ENCODE data around the gene KIF6.

KIF6 gene

DNA sequence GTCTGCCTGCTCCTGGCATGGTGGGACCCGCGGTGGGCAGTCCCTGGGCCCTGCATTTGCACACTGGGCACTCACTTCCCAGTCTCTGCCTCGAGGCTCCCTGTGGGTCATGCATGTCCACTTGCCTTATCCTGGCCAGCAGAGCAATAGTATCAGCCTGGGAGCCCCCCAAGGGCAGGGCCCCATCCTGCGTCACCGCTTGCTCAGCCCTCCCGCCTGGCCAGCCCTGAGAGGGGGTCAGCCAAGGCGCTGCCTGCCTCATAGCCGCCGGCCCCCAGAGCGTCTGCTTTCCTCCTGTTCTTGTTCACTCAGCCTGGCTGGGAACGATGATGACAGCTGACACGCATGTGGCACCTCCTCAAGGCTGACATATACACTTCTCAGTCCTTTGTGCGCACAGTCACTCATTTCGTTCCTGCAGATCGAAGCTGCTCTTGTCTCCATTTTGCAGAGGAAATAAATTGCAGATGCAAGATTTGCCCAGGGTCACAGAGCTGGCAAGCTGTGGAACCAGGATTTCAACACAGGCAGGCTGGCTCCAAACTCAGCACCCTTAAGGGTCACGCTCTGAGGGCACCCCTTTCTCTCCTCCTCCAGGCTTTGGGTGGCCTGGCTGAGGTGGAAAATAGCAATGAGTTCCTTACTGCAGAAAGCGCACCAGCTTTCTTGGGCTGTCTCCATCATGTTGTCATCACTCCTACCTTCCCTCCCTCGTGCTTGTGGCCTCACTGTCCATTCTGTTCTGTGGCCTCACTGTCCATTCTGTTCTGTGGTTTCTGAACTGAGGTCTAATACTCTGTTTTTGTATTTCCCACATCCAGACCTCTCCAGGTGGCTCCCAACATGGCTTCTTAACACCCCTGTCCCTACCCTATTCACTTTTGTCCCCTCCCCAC, 428.2 kb downstream of the KIF6 start:
- TF ChIP-seq, protein P1, sequence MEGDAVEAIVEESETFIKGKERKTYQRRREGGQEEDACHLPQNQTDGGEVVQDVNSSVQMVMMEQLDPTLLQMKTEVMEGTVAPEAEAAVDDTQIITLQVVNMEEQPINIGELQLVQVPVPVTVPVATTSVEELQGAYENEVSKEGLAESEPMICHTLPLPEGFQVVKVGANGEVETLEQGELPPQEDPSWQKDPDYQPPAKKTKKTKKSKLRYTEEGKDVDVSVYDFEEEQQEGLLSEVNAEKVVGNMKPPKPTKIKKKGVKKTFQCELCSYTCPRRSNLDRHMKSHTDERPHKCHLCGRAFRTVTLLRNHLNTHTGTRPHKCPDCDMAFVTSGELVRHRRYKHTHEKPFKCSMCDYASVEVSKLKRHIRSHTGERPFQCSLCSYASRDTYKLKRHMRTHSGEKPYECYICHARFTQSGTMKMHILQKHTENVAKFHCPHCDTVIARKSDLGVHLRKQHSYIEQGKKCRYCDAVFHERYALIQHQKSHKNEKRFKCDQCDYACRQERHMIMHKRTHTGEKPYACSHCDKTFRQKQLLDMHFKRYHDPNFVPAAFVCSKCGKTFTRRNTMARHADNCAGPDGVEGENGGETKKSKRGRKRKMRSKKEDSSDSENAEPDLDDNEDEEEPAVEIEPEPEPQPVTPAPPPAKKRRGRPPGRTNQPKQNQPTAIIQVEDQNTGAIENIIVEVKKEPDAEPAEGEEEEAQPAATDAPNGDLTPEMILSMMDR (IDR thresholded peaks at IDR 0.05; ENCODE audit: control extremely low read depth, extremely low read depth, low read depth, missing control alignments), result no peak
- DNase-seq (ENCODE audit: extremely low spot score), result no peak
- ChIA-PET CTCF (interaction anchor here (0.8 kb wide), 1 partner anchor 131 kb away, joined by 3 read pairs; no protein-coding TSS in a partner anchor), POLR2A (no interaction called here)

DNA sequence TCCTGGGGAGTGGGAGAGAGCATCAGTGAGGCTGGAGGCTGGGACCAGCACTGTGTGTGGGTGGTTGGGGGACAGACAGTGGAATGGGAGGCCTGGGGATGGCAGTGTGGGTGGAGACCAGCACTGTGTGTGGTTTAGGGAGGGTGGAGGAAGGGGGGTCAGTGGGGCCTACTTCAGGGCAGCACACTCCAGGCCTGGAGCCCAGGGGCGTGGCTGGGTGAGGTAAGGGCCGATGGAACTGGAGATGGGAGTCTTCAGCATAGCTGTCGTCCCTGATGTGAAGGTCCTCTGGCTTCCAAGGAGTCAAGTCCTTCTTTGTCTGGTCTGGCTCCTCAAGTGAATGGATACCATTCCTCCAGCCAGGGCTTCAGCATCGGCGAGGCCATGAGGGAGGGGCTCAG, 429.6 kb downstream of the KIF6 start:
- CTCF ChIA-PET, result interaction anchor here (1.0 kb wide), 1 partner anchor 15 kb away, joined by 3 read pairs; no protein-coding TSS in a partner anchor
- POLR2A ChIA-PET, result no interaction called here

DNA sequence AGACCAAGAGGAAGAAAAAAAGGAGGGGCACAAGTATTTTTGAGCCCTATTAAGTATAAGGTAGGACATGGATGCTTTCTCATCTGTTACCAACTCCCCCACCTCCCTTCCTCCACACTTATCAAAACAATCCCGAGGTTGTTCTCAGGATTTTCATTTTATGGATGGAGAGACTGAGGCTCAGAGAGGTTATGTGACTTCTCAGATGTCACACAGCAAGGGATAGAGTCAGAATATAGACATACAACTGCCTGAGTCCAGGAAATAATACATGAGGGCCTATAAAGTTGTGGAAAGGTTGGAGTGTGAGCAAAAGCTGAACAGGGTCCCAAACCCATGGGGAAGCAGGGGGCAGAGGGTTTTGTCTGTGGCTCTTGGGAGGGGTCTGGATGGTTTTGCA, 430.3 kb downstream of the KIF6 start:
- TF ChIP-seq, protein P1 (IDR thresholded peaks at IDR 0.05; ENCODE audit: control extremely low read depth, extremely low read depth, low read depth, missing control alignments), result no peak
- CTCF ChIA-PET, result interaction anchor here (1.0 to 1.1 kb wide), 2 partner anchors 10 to 16 kb away, joined by 3 read pairs; no protein-coding TSS in a partner anchor
- DNase-seq (ENCODE audit: extremely low spot score), result no peak
- POLR2A ChIA-PET, result no interaction called here

More for the DNA sequence above, 429.6 kb downstream of the KIF6 start:
- TF ChIP-seq, protein P1 (IDR thresholded peaks at IDR 0.05; ENCODE audit: control extremely low read depth, extremely low read depth, low read depth, missing control alignments), result no peak
- DNase-seq (ENCODE audit: extremely low spot score), result no peak

DNA sequence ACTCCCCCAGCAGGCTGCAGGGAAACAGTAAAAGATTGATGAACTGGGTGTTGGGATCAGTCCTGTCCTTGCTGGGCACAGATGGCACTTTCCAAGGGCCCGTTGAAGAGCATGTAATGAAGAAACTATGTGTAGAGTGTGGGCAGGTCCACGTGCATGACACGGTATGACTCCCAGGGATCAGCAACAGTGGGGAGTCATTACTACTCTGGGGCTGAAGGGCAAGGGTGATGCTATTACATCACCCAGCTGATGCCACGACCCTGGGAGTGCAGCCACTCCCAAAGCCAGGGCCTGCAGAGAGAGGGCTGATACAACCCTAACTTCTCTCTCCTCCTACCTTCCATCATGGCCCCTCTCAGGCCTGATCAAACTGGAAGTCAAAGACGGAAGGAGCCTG, 431.1 kb downstream of the KIF6 start:
- ChIA-PET POLR2A (no interaction called here), CTCF (interaction anchor here (1.1 kb wide), 1 partner anchor 9 kb away, joined by 3 read pairs; no protein-coding TSS in a partner anchor)
- DNase-seq (ENCODE audit: extremely low spot score), result no peak
- TF ChIP-seq, protein P1 (IDR thresholded peaks at IDR 0.05; ENCODE audit: control extremely low read depth, extremely low read depth, low read depth, missing control alignments), result no peak

DNA sequence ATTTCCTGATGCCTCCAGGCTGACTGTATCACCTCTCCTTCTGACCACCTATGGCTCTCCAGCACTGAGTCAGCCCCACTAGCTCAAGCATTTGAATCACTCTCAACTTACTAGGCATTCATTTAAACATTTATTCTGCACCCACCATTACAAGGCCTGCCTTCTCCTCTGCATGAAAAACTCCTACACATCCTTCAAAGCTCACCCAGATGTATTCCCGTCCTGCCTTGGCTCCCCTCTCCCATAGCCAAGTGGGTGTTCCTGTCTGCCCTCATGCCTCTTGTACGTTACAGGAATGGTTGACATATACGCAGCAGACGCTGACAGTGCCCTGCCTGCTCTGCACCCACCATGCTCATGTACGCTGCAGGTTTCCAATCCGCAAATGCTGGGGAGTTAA, 432.6 kb downstream of the KIF6 start:
- TF ChIP-seq, protein P1 (IDR thresholded peaks at IDR 0.05; ENCODE audit: control extremely low read depth, extremely low read depth, low read depth, missing control alignments), result no peak
- POLR2A ChIA-PET, result no interaction called here
- no peak for DNase-seq (ENCODE audit: extremely low spot score)
- CTCF ChIA-PET, result interaction anchor here (1.4 to 2.3 kb wide), 3 partner anchors 10 to 32 kb away, joined by 3 to 7 read pairs (median 4); no protein-coding TSS in a partner anchor

DNA sequence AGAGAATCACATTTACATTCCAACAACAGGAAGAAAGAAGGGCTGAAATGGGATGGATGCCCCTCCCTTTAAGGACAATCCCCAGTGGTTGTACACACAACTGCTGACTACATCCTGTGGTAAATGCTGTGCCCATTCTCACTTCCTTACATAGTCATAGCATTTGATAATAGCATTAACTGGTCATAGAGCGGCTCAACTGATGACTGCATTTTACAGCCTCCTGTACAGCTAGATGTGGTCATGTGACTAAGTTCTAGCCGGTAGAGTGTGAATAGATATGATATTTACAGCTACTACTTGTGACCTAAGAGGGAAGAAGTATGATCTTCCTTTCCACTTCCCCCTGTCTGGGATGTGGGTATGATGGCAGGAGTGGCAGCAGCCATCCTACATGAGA, 435.7 kb downstream of the KIF6 start:
- TF ChIP-seq, protein P1 (IDR thresholded peaks at IDR 0.05; ENCODE audit: control extremely low read depth, extremely low read depth, low read depth, missing control alignments), result no peak
- ChIA-PET CTCF (no interaction called here), POLR2A (no interaction called here)
- DNase-seq (ENCODE audit: extremely low spot score), result no peak
